Measurements from ENCODE around the gene PEAK1.

- no peak for TF ChIP-seq POLR2AphosphoS5 (IDR thresholded peaks at IDR 0.05; ENCODE audit: control insufficient read depth, insufficient read depth, low read depth, low read length)
- no peak for TF ChIP-seq ZNF174 (CRISPR knock-in tag; IDR thresholded peaks at IDR 0.05)
- TF ChIP-seq ZHX1 (conservative IDR thresholded peaks at IDR 0.05; ENCODE audit: low read length), result no peak
- TF ChIP-seq, protein P1, sequence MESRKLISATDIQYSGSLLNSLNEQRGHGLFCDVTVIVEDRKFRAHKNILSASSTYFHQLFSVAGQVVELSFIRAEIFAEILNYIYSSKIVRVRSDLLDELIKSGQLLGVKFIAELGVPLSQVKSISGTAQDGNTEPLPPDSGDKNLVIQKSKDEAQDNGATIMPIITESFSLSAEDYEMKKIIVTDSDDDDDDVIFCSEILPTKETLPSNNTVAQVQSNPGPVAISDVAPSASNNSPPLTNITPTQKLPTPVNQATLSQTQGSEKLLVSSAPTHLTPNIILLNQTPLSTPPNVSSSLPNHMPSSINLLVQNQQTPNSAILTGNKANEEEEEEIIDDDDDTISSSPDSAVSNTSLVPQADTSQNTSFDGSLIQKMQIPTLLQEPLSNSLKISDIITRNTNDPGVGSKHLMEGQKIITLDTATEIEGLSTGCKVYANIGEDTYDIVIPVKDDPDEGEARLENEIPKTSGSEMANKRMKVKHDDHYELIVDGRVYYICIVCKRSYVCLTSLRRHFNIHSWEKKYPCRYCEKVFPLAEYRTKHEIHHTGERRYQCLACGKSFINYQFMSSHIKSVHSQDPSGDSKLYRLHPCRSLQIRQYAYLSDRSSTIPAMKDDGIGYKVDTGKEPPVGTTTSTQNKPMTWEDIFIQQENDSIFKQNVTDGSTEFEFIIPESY (CRISPR knock-in tag; IDR thresholded peaks at IDR 0.05), result no peak
- TF ChIP-seq THAP12 (CRISPR knock-in tag; IDR thresholded peaks at IDR 0.05), result no peak
- no peak for TF ChIP-seq USF2 (CRISPR knock-in tag; IDR thresholded peaks at IDR 0.05)
- TF ChIP-seq, protein P2, sequence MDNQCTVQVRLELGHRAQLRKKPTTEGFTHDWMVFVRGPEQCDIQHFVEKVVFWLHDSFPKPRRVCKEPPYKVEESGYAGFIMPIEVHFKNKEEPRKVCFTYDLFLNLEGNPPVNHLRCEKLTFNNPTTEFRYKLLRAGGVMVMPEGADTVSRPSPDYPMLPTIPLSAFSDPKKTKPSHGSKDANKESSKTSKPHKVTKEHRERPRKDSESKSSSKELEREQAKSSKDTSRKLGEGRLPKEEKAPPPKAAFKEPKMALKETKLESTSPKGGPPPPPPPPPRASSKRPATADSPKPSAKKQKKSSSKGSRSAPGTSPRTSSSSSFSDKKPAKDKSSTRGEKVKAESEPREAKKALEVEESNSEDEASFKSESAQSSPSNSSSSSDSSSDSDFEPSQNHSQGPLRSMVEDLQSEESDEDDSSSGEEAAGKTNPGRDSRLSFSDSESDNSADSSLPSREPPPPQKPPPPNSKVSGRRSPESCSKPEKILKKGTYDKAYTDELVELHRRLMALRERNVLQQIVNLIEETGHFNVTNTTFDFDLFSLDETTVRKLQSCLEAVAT (IDR thresholded peaks at IDR 0.05), result no peak
- no peak for TF ChIP-seq SREBF1 (IDR thresholded peaks at IDR 0.05; ENCODE audit: borderline replicate concordance, low read depth, low read length)
- TF ChIP-seq, protein P3, sequence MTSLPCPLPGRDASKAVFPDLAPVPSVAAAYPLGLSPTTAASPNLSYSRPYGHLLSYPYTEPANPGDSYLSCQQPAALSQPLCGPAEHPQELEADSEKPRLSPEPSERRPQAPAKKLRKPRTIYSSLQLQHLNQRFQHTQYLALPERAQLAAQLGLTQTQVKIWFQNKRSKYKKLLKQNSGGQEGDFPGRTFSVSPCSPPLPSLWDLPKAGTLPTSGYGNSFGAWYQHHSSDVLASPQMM (CRISPR knock-in tag; IDR thresholded peaks at IDR 0.05), result no peak
- no peak for TF ChIP-seq GTF2A2 (tag; IDR thresholded peaks at IDR 0.05)
- TF ChIP-seq NR3C1 (CRISPR knock-in tag; IDR thresholded peaks at IDR 0.05), result no peak
- TF ChIP-seq ZNF277 (CRISPR knock-in tag; IDR thresholded peaks at IDR 0.05; ENCODE audit: borderline replicate concordance), result no peak
These were observed 77.1 kb downstream of the PEAK1 start for GRCh38 chr15:77342807-77343206.

Measured in K562 (cell line).